ENCODE data around the gene RASA3.

DNA sequence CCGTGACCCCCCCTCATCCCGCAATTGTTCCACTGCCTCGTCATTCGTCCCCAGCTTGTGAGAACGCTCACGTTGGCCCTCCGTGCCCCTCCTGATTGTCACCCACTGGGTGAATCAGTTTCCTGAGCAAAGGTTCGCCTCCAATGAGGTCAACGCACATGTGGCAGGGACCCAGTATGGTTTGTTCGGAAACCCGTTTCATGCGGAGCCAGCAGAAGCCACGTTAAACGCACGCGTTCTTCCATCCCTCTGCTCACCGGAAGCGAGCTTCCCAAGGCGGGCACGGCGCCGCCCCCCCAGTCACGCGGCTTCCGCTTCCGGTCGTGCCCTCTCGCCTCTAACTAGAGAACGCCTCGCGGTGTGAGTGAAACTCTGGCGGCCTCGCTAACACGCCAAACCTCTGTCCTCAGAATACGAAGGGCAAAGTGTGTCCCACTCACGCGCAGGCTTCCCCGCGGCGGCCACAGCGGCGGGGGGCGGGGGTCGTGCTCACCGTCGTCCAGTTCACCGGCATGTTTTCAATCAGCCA lies 28.7 kb upstream of the RASA3 start:
- TF ChIP-seq, protein P1, sequence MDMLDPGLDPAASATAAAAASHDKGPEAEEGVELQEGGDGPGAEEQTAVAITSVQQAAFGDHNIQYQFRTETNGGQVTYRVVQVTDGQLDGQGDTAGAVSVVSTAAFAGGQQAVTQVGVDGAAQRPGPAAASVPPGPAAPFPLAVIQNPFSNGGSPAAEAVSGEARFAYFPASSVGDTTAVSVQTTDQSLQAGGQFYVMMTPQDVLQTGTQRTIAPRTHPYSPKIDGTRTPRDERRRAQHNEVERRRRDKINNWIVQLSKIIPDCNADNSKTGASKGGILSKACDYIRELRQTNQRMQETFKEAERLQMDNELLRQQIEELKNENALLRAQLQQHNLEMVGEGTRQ (IDR thresholded peaks at IDR 0.05; ENCODE audit: low read depth, low read length) = no peak
- TF ChIP-seq, protein P2, sequence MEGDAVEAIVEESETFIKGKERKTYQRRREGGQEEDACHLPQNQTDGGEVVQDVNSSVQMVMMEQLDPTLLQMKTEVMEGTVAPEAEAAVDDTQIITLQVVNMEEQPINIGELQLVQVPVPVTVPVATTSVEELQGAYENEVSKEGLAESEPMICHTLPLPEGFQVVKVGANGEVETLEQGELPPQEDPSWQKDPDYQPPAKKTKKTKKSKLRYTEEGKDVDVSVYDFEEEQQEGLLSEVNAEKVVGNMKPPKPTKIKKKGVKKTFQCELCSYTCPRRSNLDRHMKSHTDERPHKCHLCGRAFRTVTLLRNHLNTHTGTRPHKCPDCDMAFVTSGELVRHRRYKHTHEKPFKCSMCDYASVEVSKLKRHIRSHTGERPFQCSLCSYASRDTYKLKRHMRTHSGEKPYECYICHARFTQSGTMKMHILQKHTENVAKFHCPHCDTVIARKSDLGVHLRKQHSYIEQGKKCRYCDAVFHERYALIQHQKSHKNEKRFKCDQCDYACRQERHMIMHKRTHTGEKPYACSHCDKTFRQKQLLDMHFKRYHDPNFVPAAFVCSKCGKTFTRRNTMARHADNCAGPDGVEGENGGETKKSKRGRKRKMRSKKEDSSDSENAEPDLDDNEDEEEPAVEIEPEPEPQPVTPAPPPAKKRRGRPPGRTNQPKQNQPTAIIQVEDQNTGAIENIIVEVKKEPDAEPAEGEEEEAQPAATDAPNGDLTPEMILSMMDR (conservative IDR thresholded peaks at IDR 0.05; ENCODE audit: low read depth, low read length) = no peak
- TF ChIP-seq RCOR1 (IDR thresholded peaks at IDR 0.05; ENCODE audit: insufficient replicate concordance, low read length) (no peak), NFE2L2 (IDR thresholded peaks at IDR 0.05; ENCODE audit: low read depth, low read length) (no peak)

Measured in IMR-90 (cell line).